HG03039 (cell line): Measurements from ENCODE around the gene C1QL2.

ENCODE experiments used
- ATAC-seq: cut with Tn5 transposase; IDR thresholded peaks from one replicate; pipeline ENCODE4 v1.9.1; 2021; ENCODE audit warnings: mild to moderate bottlenecking, moderate library complexity; ENCODE audit not compliant: unreplicated experiment

C1QL2 gene

GRCh38 chr2:119179991-119180390, 21.4 kb upstream of the C1QL2 start:
- no peak for ATAC-seq

DNA sequence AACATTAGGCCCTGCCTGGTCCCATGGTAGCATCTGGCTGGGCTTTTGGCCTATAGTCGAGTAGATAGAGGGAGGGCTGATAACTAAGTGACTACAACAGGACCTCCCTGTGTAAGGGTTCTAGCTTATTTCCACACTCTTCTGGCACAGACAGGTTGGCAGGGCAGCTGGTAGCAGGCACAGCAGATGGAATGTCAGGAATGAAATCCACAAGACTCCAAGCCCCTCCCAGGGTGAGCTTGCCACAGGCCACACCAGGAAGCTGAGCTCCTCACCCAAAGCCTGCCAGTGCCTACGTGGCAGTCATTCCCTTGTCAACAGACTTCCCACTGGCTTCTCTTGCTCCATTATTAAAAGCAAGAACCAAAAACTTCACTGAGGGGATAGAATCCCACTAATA, 20.7 kb upstream of the C1QL2 start:
- no peak for ATAC-seq

GRCh38 chr2:119178776-119179175, 20.2 kb upstream of the C1QL2 start:
- no peak for ATAC-seq

GRCh38 chr2:119177838-119178190, 19.3 kb upstream of the C1QL2 start:
- no peak for ATAC-seq

DNA sequence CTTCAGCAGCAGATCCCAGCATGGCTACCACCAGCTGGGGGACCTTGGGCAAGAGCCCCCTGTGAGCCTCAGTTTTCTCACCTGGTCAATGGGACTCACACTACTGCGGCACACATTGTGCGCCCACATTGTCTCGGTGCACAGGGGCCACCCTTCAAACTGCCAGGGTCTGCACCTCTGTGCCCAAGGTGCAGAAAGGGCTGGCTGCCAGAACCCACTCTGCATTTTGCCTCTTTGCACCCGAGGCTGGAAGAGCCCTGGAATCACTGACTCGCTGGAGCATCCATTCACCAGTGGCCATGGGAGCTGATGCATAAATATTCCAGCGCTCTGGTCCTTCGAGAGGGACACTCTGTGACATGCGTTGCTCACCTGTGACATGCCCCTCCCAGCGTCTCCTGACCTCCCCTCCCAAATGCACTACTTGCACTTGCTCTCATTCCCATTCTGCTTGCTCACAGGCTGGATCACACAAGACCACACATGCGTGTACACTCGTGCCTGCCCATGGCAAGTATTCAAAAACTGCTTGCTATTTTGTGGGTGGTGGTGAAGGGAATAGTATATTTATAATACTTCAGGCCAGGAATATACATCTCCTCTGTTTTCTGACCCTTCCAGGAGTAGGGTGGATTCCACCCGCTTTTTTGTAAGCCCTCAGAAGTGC, 18.8 kb upstream of the C1QL2 start:
- ATAC-seq, result no peak

- no peak for ATAC-seq
Observed at GRCh38 chr2:119175517-119175916, 17.0 kb upstream of the C1QL2 start.

DNA sequence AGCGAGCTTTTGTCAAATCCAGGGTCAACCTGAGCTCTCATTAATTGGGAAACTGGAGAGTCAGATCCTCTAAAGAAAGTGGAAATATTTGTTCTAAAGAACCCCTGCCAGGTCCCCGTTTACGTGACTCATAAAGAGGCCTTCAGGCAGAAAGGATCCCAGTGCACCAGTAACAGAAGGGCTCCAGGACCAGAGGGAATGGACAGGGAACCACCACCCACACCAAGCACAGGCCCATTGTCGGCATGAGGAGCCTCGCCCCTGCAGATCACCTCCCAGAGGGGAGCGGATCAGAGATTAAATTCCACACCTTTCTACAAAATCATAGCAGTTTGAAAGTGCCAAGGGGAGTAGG, 16.4 kb upstream of the C1QL2 start:
- ATAC-seq, result no peak

DNA sequence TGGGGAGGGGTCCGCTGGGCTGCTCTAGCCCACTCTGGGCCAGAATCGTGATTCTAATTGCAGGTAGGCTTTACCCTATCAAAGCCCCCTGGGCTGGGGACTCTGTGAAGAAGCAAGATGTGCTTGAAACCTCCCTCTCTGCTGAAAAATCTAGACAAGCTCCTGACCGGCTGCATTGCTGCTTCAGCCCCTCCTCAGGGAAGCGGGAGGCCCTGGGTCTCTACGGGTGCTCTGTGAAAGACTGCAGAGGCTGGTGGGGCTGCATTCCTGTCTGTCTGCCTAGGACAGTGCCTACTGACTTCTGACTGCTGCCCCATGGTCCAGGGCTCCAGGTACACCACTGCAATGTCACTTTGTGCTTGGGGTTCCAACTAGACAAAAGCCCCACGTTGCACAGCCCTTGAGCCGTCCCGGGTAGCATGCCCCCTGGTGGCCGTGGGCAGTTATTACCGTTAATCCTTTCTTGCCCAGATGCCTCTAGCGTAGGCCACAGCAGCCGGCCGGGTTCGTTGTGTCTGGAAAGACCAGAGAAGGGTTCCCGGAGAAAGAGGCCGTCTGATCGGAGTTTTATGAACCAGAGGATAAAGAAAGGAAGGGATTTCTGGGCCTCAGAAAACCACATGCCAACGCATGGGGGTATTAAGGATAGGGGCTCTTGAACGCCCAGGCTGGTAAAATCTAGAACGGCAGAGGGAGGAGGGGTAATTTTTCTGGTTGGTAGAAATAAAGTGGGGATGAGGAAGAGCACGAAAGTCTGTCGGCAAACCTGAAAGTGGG, 15.9 kb upstream of the C1QL2 start:
- ATAC-seq, result no peak

- no peak for ATAC-seq
Observed at GRCh38 chr2:119173556-119174060, 15.1 kb upstream of the C1QL2 start.

- ATAC-seq, result no peak
Observed at GRCh38 chr2:119170504-119170903, 12.0 kb upstream of the C1QL2 start.

DNA sequence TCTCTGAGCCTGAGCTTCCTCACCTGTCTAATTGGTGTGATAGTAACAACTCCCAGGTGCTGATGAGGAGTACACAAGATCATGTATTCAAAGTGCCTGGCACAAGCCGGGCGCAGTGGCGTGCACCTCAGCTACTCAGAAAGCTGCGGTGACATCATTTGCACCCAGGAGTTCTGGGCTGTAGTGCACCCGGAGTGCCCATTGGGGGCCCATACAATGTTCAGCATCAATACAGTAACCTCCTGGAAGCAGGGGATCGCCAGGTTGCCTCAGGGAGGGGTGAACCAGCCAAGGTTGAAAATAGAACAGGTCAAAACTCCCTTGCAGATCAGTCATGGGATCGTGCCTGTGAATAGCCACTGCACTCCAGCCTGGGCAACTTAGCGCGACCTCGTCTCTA, 11.2 kb upstream of the C1QL2 start:
- ATAC-seq, result no peak

- no peak for ATAC-seq
Observed at GRCh38 chr2:119160361-119160990, 1.9 kb upstream of the C1QL2 start.

- ATAC-seq, result no peak
Observed at GRCh38 chr2:119157850-119158511, 570 bp downstream of the C1QL2 start.

DNA sequence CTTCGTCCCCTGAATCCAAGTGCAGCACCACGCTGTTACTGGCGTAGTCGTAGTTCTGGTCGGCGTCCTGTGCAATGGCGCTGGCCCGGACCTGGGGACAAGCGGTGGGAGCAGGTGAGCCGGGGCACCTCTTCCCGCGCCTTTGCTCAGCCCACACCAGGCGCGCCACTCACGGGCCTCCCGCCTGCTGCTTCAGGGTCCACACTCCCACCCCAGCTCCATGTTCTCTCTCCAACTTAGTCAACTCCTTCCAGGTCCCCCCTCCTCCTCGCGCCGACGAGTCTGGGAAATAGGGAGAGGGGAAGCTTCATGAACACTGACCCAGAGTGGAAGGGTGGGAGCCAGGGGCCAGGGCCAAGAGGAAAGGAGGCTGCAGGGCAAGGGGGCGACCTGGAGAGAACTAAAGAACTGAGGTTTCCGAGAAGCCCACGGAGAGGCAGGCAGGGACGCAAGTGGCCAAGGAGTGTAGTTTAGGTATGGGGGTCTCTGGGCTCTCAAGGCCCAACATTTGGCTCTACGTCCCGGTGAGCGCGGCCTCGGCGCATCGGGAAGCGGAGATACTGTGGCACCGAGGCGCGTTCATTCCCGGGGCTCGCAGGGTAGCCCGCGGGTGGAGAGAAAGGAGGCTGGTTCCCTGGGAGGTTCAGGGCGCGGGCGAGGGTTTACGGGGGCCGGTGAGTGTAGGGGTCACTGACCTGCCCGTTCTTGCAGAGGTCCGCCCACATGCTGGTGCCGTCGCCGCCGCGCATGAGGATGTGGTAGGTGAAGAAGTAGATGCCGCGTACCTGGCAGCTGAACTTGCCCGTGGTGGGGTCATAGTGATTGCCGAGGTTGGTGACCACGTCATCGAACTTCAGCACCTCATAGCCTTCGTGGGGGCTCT, 1.4 kb downstream of the C1QL2 start:
- ATAC-seq, result no peak

DNA sequence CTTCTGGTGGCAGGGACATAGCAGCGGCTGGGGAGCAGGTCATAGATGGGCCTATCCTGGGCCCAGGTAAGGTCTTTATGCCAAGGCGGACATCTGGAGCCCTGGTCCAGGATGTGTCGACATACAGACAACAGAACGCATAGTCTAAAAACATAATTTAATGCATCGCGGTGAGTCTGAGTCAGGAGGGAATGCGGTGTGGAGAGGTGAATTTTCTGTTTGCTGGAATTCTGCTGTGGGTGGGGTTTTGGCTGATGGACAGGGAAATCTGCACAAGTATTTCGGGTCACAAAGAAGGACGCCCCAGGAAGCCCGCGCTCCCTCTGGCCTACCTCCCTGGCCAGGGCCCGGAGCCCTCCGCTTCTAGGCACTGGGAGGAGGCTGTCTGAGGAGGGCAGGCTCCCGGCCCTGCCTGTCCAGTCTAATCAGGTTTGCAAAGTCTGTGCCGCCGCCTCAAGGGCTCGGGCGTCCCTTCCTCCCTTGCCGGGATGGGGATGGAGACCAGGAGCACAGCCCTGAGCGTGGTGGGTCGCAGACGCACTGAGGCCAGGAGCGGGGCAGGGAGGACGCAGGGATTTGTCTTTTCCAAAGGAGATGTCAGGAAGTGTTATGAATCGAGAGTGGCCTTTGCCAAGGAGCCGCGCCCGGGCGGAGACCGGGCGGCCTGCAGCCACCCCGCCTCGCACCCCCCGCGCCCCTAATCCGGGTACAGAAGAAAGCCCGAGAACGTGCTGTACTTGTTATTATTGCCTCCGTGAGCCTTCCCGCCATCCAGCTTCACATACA, 2.3 kb downstream of the C1QL2 start:
- ATAC-seq, result no peak

GRCh38 chr2:119155633-119156032, 2.9 kb downstream of the C1QL2 start:
- no peak for ATAC-seq

DNA sequence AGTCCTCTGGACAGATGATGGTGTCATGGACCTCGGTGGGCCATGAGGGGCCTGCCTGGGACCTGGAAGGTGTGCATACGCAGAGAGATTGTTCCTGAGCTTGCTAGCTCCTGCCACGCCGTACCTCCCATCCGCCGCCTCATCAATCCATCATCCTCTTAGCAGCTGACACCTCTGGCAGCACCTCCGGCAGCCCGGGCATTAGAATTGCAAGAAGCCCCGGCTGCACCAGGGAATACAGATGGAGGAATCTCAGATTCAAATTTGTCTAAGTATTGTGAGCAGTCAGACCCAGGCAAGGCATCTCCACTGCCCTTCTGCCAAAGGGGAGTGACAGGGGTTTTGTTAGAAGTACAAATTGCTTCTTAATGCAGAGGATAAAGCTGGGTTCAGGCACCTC, 4.5 kb downstream of the C1QL2 start:
- no peak for ATAC-seq

DNA sequence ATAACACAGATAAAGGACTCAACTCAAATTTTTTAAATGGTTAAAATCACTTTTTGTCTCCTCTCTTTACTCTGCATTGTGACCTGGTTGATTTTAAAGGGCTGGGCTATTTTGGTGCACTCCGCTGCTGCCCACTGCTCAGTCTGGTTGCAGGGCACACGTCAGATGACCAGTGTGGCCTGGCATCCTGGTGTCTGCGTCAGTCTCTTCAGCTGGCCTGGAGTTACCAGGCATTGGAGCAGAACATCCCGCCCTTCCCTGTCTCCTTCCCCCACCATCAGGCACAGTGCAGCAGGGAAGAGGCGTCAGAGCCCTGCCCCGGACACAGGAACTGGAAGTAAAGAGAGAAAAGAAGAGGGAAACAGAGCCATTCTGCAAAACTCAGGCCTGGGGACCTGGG, 8.9 kb downstream of the C1QL2 start:
- ATAC-seq, result no peak

- no peak for ATAC-seq
Observed at GRCh38 chr2:119147776-119148715, 10.5 kb downstream of the C1QL2 start.
